GM12864 (cell line): ENCODE measurements around the gene HTD2.
A peak's percentile ranks its signal among the peaks of the same experiment; 100 is the strongest.

Experiments used
- DNase-seq: peaks from one replicate; pipeline ENCODE4 v3.0.0-alpha.2; 2011; ENCODE audit warnings: low read depth
- H3K4me3 ChIP-seq: 2 replicates; pipeline ENCODE4 v1.5.1; 2011; ENCODE audit warnings: mild to moderate bottlenecking, low read depth, low read length, control low read depth
- TF ChIP-seq, protein P1 (sequence below): IDR thresholded peaks from 2 replicates; pipeline ENCODE4 v1.5.1; 2011; ENCODE audit warnings: low read depth, mild to moderate bottlenecking, moderate library complexity, low read length, control low read depth, inconsistent platforms; ENCODE audit errors: missing control alignments

HTD2 gene

DNA sequence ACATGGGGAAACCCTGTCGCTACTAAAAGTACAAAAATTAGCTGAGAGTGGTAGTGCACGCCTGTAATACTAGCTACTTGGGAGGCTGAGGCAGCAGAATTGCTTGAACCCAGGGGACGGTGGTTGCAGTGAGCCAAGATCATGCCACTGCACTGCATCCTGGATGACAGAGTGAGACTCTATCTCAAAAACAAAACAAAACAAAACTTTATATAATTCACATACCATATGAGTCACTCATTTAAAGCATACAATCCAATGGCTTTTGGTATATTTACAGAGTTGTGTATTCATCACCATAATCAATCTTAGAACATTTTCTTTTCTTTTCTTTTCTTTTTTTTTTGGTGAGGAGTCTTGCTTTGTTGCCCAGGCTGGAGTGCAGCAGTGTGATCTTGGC is 35.1 kb downstream of the HTD2 start:
- no peak for DNase-seq
- H3K4me3 ChIP-seq: no peak overlapping the region
- TF ChIP-seq, protein P1, sequence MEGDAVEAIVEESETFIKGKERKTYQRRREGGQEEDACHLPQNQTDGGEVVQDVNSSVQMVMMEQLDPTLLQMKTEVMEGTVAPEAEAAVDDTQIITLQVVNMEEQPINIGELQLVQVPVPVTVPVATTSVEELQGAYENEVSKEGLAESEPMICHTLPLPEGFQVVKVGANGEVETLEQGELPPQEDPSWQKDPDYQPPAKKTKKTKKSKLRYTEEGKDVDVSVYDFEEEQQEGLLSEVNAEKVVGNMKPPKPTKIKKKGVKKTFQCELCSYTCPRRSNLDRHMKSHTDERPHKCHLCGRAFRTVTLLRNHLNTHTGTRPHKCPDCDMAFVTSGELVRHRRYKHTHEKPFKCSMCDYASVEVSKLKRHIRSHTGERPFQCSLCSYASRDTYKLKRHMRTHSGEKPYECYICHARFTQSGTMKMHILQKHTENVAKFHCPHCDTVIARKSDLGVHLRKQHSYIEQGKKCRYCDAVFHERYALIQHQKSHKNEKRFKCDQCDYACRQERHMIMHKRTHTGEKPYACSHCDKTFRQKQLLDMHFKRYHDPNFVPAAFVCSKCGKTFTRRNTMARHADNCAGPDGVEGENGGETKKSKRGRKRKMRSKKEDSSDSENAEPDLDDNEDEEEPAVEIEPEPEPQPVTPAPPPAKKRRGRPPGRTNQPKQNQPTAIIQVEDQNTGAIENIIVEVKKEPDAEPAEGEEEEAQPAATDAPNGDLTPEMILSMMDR: no peak

DNA sequence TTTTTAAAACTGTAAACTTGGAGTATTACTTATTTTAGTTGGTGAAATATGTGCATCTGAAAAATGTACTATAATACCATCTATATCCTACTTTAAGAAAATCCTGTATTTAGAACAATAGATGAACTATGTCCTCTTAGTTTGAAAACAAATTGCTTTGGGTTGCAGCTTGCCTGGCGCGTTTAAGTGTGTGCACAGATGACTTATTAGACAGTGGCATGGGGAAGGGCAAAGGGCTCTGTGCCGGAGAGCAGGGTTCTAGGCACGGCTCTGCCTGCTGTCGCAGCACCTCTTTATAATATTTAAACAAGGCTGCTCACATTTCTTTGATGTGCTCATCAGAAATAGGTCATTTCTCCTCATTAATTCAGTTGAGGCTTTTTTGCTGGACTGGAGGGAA is 36.4 kb downstream of the HTD2 start:
- no peak for DNase-seq
- TF ChIP-seq, protein P1: no peak
- no peak overlapping the region for H3K4me3 ChIP-seq

DNA sequence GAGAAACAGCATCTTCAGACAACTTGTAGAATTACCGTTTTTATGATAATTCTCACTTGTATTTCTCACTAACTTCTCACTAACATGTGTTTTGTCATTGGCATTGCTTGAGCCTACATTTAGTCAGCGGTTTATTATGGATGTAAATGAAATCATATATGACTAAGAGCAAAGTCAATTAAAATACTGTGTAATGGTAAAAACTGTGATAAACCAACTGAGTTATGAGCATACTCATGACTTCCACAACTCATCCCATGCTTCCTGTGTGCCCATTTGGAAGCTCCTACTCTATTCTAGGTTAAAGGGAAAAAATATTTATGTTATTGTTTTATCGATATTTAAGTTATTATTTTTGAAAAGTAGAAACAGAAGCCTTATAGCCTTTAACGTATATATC is 39.1 kb downstream of the HTD2 start:
- TF ChIP-seq, protein P1: no peak
- no peak overlapping the region for H3K4me3 ChIP-seq
- no peak for DNase-seq

DNA sequence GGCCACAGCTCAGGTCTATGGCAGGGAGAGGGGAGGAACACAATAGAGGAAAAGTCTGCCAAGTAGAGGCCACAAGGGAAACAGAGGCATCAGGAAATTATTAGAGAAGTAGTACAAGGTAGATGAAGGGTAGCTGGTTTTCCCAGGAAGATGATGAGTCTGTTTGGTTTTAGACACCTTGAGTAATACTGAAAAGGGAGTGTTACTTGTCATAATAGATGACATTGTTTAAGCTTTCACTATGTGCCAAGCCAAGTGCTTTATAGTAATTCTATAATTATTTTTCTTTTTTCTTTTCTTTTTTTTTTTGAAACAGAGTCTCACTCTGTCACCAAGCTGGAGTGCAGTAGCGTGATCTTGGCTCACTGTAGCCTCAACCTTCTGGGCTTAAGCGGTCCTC is 40.0 kb downstream of the HTD2 start:
- TF ChIP-seq, protein P1: no peak
- DNase-seq: no peak
- H3K4me3 ChIP-seq: no peak overlapping the region

DNA sequence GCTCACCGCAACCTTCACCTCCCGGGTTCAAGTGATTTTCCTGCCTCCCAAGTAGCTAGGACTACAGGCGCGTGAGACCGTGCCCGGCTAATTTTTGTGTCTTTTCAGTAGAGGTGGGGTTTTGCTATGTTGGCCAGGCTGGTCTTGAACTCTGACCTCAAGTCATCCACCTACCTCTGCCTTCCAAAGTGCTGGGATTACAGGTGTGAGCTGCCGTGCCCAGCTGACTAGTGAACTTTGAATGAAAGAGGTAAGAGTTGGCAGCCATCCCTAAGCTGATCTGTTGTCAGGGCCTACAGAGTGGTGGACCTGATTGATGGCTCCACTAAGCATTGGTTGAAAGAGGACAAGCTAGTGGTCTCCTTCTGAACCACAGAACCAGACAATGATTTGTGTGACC is 41.7 kb downstream of the HTD2 start:
- H3K4me3 ChIP-seq: no peak overlapping the region
- DNase-seq: no peak
- TF ChIP-seq, protein P1: no peak

DNA sequence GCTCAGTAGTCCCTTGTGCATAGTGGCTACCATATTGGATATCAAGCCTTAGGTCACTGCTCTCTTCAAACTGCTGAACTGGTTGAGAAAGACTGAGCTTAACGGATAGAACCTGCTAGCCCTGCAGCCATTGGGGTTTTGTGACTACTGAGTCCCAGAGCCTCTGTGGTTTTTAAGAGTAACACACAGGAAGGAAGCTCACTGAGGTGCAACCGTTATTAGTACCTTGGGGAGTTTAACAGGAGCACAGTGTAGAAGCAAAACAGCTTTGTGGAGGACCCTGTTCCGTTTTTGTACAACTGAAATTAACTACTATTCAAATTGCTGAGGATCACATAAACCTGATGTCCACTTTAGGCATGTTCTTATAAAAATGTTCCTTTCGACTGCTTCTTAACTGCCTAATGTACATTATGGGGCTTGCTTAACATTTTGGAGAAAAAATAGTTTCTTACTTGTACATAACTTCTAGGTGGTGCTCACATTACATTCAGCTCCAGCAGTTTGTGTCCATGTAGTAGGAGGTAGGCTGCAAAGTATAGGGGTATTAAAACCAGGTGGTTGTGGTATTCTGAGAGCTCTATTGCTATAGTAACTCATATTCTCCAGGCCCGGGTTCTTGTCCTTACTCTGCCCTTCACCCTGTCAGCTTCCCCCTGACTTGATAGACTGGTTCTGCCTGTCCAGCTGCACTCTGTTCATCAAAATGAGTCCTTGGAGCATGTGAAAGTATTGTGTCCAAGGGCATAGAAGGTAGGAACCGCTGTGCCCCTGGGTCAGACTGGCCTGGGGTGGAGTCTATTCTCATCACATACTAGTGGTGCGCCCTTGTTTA is 43.7 kb downstream of the HTD2 start:
- TF ChIP-seq, protein P1: no peak
- H3K4me3 ChIP-seq: peak overlapping the region; percentile 7; the same call in 1 of the 2 replicates
- DNase-seq: peak; percentile 94

DNA sequence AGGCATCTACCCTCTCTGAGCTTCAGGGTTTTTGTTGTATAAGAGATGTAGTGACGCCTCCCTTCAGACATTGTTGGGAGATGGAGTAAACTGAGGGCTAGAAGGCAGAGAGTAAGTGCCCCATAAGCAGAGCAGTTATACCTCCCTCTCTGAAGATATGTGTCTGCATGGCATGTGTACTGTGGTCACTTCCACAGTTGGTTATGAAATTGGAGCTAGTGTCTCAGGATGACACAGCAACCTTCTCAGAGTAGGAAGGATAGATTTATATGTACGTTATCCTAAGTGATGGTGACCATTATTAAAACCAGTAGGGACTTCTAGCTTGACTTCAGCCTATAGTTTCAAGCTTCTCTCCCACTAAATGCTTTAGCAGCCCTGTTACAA is 44.3 kb downstream of the HTD2 start:
- DNase-seq: no peak
- TF ChIP-seq, protein P1: no peak
- H3K4me3 ChIP-seq: peak overlapping the region; percentile 7
